ENCODE measurements around the gene STAC. TPM values are rescaled to one million over a fixed set of nuclear protein-coding genes. Genes with fewer than 3 reads are reported as not detected.

The STAC gene
- total RNA-seq, 4 donors from 2014 or later: 3.1 to 7.6 (median 5.5) TPM

DNA sequence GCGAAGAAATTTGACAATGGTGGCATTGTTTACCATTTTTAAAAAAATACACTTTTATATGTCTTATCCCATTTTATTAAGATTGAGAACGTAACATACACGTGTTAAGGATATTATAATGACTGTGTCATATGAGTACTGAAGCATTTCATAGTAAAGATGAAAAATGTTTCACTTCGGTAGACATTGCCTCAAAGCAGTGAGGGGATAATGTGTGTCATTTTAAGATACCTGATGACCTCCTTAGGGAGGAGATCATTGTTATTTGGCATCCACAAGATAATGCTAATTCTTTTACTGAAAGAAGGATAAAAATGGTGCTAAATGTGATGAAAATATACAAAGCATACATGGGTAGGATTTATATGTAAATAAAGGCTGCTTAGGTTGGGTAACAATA lies 107.3 kb downstream of the STAC start:
- TF ChIP-seq, protein P1, sequence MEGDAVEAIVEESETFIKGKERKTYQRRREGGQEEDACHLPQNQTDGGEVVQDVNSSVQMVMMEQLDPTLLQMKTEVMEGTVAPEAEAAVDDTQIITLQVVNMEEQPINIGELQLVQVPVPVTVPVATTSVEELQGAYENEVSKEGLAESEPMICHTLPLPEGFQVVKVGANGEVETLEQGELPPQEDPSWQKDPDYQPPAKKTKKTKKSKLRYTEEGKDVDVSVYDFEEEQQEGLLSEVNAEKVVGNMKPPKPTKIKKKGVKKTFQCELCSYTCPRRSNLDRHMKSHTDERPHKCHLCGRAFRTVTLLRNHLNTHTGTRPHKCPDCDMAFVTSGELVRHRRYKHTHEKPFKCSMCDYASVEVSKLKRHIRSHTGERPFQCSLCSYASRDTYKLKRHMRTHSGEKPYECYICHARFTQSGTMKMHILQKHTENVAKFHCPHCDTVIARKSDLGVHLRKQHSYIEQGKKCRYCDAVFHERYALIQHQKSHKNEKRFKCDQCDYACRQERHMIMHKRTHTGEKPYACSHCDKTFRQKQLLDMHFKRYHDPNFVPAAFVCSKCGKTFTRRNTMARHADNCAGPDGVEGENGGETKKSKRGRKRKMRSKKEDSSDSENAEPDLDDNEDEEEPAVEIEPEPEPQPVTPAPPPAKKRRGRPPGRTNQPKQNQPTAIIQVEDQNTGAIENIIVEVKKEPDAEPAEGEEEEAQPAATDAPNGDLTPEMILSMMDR (IDR thresholded peaks at IDR 0.05; ENCODE audit: low read depth): no peak

DNA sequence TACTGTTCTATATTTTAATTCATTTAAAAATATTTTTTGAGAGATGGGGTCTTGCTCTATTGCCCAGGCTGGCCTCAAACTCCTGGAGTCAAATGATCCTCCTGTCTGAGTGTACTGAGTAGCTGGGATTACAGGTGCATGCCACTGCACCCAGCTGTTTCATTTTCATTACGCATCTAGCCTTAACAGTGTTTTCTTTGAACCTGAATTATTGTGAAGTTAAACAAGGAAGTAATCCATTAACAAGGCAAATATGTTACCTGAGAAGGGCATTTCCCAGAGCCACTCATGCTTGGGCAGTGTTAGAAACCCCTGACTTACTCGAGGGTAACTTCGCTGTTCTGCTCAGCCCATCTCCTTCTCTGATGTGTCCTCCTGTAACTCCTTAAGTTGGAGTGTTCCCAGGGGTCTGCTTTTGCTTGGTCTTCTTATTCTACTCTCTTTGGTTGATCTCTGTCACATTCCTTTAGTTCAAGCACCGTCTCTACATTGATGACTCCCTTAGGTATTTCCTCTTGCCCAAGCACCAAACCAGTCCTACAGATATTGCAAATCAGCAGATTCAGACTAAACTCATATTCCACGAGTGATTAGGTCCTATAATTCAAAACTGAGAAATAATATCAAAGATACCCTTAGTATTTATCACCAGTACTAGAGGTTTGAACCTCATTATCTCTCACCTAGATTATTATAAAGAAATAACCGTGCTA lies 107.9 kb downstream of the STAC start:
- TF ChIP-seq, protein P1 (IDR thresholded peaks at IDR 0.05; ENCODE audit: low read depth): no peak

DNA sequence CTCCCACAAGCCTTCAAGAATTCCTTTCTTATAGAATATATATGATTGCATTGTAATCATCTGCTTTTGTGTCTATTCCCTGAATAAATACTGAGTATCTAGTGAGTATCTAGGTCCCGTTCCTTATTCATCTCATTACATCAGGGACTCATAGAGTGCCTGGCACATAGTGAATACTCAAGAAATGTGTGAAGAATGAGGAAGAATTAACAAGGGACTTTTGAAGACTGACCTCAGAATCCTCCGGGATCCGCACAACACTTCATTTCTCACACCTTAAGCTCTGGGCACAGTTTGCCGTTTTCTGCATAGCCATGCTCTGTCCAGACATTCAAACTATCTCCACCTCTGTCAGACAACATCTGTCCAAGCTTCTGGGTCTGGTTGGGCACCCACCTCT lies 108.8 kb downstream of the STAC start:
- TF ChIP-seq, protein P1 (IDR thresholded peaks at IDR 0.05; ENCODE audit: low read depth): no peak

DNA sequence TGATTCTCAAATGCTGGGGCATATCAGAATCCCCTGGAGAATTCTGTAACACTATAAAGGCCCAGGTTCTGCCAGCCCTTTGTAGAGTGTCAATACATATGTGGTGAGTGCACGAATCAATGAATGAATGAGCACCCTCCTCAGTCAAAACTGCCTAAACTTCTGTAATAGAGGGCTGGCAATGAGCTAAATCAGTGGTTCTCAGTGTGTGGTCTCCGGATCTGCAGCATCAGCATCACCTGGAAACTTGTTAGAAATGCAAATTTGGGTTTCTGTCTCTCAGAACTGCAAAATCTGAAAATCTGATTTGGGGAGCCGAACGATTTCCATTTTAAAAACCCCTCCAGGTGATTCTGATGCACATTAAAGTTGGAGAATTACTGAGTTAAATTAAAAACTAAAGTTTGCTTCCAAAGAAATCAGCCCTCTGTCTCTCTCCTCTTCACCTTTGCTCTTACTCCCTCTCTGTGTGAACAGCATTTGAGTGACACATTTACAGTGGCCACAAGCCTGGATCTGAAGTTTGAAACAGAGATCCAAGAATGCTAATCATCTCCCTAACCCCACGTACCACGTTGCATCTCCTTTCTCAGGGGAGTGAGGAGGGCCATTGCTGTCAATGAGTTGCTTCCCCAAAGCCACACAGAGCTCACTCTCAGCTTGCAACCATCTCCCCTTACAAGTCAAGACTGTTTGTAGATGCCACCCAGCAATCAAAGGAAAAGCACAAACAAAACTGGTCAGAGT lies 109.5 kb downstream of the STAC start:
- TF ChIP-seq, protein P1 (IDR thresholded peaks at IDR 0.05; ENCODE audit: low read depth): no peak

DNA sequence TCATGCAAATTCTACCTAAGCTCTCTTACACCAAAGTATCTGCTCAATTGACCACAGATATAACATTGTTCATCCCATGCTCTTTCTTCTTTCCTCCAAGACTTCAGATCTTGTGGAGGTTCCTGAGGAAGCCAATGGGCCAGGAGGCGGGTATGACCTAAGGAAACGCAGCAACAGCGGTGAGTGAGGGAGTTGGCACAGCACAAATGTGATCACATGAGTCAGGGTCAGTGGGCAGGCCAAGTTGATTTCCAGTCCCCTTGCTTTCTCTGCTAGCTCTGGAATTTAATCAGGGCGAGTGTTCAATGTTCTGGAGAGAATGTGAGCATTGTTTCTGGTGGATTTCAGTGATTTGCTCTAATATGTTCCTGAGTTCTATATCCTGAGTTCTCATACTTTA lies 112.7 kb downstream of the STAC start:
- TF ChIP-seq, protein P1 (IDR thresholded peaks at IDR 0.05; ENCODE audit: low read depth): no peak

DNA sequence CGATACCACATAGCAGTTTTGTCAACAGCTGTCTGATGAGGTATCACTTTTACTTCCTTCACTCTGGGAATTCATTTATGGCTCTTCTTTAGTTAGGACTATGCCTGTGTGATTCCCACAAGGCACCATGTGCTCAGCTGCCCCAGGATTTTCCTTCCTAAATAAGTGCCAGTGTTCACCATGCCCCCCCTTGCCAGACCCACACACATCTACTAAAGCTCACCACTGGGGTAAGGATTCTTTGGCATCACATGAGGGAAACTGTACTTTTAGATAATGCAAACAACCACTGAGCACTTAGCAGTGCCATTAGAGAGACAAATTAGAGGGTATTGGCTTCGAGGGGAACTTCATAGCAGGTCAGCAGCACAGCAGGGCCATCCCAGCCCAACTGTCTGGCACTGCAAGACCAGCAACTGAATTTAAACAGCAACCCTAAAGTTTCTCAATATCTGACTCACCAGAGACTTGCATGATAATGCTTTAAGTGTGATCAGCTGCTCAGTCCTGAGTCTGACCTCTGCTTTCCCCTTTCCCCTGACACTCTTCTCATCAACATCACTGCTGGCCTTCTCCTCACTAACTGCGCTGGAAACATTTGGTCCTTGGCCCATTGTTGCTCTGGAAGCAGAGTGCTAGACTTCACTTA lies 114.3 kb downstream of the STAC start:
- TF ChIP-seq, protein P1 (IDR thresholded peaks at IDR 0.05; ENCODE audit: low read depth): no peak
